MM.1S (cell line): ENCODE results near the gene COA8.

ENCODE experiments used
- CTCF ChIP-seq: fragments of 300-600 bp; sonication (generic); IDR thresholded peaks from 2 replicates; pipeline ENCODE4 v1.5.1; 2016; ENCODE audit warnings: antibody characterized with exemption, low read length, mixed read lengths
- EZH2 ChIP-seq: fragments of 300-600 bp; sonication (generic); optimal IDR thresholded peaks from 2 replicates; pipeline ENCODE3; 2017; ENCODE audit warnings: low read depth, mild to moderate bottlenecking, antibody characterized with exemption, low read length, mixed read lengths

- TF ChIP-seq CTCF (no peak), EZH2 (no peak)
Measured at GRCh38 chr14:103543721-103544387, 18.9 kb upstream of the COA8 start.
